HG02642 (cell line): ENCODE measurements around the gene NFATC1.

Experiments
- ATAC-seq: cut with Tn5 transposase; IDR thresholded peaks from one replicate; pipeline ENCODE4 v1.9.1; 2021; ENCODE audit warnings: mild to moderate bottlenecking; ENCODE audit not compliant: unreplicated experiment, poor library complexity

Gene NFATC1

DNA sequence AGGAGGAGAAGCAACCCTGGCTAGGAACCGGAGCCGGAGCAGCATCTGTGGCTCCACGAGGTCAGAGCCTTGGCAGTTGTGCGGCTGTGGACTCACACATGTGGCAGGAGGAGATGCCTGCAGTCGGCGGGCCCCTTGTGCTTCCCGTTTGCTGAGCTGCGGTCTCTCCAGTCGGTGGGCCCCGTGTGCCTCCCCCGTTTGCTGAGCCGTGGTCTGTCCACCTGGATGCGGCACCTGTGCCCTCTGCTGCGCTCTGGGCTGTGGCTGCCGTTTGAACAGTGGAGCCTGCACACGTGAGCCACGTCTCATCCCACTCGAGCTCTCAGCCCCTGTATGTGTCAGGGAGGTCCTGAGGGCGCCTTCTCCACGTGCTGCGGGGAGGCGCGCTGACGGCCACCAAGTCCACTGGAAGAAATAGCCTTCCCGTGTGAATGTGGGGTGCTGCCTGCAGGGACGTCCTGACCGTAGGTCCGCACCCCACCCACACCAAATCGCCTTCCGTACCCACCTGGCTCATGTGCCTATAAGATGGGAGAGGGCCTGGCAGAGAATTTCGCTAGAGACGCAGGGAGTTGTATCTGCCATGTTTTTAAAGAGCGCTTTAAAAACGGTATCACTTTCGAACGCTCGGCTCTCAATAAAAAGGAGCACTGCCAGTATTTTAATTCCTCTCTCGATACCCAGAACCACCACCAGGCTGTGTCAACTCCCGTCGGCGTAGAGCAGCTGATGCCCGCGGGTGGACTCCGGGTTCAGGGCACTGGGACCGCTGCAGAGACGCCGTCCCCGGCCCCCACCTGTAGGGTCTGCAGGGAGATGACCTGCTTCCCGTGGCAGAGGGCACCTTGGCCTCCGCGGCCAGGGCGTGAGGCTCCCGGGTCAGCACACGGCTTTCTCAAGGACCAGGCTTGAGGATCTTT lies 117.0 kb downstream of the NFATC1 start:
- ATAC-seq, result no peak

DNA sequence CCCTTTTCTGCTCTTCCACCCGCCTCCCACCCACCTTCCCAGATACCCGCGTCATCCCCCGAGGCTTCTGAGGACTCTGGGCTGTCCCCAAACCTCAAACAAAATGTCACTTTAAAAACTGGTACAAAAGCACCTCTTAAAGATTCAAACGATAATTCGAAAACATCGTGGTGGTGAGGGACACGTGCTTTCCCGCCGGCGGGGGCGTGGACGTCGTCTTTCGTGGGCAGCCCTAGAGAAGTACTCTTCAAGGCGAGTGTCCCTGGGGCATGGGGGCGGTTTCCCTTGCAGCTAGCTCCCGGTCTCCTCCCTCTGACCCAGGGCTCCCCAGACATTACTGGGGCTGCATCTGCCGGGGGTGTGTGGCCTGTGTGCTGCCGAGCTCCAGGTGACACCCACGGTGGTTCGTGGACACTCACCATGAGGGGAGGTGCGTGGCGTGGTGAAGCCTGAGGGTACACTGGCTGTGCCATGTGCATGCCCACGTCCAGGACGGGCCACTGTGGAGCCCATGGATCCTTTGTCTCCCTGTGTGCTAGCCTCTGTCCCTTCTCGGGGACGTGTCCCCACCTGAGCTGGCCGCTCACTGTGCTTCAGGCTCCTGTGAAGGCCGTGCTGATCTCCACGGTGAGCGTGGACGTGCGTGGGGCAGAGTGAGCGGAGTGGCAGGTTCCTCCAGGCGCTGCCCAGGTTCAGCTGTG lies 117.8 kb downstream of the NFATC1 start:
- no peak for ATAC-seq

DNA sequence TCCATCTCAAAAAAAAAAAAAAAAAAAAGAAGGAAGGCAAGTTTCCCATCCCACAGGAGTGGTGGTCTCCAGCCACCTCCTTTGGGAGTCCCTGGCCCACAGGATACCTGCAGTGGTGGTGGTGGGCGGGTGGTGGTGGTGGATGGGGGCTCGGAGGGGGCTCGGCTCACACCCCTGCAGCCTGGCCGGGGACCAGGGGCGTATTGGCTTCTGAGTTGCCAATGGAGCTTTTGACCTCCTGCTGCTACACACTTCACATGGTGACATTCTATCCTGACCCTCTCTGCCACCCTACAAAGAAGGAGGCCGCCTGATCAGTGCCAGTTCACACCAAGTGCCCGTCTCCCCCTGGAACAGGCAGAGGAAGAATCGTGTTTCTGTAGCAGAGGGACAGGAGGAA lies 119.6 kb downstream of the NFATC1 start:
- ATAC-seq, result no peak

DNA sequence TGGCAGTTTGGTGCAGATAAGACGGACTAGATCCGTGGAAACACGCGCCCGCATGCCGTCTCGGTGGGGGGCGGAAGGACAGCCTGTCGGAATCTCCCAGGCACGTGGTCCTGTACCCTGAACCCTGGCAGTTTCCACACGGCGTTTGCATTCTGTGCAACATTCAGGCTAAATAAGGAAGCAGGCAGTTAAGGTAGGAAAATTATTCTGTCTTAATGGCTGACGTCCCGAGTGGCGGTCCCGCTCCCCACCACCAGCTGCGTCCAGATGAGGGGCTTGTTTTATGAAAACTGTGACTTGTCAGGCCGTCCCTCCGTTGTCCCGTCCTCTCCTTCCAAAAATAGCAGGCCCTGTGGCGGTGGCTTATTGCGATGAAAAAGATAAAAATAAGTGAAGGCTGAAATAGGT lies 120.2 kb downstream of the NFATC1 start:
- ATAC-seq, result no peak

DNA sequence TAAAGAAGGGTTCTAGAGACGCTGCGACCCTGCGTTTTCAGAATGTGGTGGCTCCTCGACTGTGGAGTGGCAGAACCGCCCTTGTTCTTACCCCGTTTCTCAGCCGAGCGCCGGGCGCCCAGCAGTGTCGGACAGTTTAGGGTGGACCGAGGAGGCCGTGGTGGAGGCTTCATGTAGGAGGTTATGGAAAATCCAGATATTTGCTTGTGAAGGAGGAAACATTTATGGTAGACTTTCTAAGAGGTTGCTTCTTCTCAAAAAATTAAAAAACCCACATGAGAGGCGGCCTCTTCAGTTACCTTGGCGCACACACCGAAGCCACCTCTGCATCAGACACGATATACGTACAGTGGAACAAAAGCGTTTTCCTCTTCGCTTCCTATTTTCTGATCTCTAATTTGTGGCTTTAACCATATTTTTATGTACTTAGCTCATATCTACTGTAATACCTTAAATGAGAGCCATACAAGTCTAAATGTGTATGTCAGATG lies 120.8 kb downstream of the NFATC1 start:
- no peak for ATAC-seq

DNA sequence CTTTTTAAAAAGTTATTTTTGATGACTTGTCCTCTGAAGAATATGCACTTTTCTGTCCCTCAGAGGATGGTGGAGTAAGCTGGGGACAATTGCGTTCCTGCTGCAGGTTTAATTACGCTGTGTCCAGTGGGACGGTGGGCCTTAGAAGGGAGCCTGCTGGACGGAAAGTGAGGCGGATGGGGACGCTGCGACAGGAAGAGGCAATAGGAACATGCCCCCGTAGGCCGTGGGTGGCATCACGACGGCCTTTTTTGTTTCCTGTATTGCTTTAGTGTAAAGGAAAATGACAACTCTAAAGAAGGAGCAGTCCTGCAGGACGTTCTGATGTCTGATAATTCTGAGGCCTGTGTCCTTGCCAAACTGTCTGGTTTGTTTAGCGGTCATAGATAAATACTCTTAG lies 121.6 kb downstream of the NFATC1 start:
- no peak for ATAC-seq

DNA sequence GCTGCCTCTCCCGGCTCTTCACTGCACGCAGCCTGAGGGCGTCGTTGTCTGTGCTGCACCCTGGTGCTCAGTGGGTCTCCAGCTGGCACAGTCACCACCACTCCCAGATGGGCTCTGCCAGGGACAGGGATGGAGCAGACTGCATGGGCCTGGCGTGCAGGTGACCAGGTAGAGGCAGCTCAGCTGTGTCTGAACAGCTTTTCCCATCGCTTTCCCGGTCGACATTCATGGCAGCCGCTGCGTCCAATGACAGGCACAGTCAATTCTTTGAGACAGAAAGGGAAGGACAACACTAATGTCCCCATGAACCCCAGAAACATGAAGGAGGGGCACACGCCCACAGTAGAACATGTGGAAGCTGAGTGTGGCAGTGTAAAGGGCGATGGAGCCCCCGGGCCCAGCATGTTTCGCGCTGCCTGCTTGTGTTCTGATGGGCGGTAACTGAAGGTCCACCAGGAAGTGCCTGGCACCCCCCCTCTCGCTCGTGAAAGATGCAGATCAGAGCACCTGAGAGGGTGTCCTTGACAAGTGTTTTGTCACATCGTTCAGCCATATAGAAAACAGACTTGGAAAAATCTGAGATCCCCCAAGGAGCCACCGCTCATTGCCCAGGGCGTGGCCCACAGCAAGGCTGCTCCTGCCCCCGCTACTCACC lies 122.4 kb downstream of the NFATC1 start:
- no peak for ATAC-seq

DNA sequence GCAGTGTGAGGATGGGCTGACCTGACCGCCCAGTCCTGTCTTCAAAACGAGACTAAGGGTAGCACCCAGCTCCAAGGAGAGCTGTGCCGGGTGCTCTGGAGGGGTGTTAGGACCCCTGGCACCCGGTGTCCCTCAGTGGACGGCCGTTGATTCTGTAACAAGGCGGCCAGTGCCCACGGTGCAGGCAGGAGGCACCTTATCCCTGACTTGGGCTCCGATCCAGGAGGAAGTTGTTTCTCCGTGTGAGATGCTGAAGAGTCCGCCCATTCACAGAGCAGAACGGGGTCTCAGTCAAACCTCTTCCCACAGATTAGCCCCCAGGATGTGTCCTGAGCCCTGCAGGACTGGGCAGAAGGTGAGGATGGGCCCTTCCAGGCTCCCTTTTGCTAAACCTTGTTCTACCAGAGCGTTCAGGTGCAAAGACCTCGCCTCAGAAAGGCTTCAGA lies 123.0 kb downstream of the NFATC1 start:
- ATAC-seq, result no peak

DNA sequence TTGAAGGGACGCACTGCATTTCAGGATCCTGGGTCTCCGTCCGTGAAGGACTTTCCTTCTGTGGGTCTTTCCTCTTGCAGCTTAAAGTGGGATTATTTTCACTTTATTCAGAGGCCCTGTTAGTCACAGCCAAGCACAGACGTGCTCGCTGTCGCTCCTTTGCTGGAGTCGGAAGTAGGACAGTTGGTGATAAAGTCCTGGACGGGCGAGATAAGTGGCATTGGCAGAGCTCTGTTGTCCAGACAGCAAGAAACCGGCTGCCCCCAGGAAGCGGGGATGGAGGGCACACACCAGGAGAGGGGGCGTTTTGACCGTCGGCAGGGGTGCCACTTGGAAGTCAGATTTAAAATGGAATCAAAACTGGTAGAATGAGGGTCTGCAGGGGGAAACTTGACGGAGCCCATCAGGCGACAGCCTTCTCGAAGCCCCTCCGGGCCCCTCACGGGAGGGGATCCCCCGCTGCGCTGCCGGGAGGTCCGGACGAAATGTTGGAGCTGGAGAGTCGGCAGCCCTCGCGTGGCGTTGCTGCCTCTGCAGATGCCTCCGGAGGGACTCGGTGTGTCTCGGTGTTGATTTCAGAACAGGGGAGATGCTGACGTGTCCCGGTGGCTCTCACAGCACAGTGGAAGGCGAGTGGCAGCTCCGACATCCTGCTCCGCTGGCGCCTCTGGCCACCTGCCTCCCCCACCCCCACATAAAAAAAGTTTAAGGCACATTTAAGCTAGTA lies 124.2 kb downstream of the NFATC1 start:
- ATAC-seq, result no peak

DNA sequence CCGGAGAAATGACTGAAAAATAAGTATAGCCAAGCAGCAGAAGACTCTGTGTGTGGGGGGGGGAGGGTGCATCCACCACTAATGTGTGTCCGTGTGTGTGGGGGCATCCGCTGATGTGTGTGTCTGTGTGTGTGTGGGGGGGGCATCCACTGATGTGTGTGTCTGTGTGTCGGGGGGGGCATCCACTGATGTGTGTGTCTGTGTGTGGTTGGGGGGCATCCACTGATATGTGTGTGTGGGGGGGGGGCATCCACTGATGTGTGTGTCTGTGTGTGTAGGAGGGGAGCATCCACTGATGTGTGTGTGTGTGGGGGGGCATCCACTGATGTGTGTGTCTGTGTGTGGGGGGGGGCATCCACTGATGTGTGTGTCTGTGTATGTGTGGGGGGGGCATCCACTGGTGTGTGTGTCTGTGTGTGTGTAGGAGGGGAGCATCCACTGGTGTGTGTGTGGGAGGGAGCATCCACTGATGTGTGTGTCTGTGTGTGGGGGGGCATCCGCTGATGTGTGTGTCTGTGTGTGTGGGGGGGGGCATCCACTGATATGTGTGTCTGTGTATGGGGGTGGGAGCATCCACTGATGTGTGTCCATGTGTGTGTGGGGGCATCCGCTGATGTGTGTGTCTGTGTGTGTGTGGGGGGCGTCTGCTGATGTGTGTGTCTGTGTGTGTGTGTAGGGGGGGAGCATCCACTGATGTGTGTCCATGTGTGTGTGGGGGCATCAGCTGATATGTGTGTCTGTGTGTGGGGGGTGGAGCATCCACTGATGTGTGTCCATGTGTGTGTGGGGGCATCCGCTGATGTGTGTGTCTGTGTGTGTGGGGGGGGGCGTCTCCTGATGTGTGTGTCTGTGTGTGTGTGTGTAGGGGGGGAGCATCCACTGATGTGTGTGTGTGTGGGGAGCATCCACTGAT lies 125.0 kb downstream of the NFATC1 start:
- ATAC-seq, result no peak

DNA sequence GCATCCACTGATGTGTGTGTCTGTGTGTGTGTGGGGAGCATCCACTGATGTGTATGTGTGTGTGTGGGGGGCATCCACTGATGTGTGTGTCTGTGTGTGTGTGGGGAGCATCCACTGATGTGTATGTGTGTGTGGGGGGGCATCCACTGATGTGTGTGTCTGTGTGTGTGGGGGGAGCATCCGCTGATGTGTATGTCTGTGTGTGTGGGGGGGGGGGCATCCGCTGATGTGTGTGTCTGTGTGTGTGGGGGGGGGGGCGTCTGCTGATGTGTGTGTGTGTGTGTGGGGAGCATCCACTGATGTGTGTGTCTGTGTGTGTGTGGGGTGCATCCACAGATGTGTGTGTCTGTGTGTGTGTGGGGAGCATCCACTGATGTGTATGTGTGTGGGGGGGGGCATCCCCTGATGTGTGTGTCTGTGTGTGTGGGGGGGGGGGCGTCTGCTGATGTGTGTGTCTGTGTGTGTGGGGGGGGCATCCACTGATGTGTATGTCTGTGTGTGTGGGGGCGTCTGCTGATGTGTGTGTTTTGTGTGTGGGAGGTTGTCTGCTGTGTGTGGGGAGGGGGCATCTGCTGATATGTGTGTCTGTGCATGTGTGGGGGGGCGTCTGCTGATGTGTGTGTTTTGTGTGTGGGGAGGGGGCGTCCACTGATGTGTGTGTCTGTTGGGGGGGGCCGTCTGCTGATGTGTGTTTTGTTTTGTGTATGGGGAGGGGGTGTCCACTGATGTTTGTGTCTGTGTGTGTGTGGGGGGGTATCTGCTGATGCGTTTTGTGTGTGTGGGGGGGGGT lies 125.9 kb downstream of the NFATC1 start:
- no peak for ATAC-seq

DNA sequence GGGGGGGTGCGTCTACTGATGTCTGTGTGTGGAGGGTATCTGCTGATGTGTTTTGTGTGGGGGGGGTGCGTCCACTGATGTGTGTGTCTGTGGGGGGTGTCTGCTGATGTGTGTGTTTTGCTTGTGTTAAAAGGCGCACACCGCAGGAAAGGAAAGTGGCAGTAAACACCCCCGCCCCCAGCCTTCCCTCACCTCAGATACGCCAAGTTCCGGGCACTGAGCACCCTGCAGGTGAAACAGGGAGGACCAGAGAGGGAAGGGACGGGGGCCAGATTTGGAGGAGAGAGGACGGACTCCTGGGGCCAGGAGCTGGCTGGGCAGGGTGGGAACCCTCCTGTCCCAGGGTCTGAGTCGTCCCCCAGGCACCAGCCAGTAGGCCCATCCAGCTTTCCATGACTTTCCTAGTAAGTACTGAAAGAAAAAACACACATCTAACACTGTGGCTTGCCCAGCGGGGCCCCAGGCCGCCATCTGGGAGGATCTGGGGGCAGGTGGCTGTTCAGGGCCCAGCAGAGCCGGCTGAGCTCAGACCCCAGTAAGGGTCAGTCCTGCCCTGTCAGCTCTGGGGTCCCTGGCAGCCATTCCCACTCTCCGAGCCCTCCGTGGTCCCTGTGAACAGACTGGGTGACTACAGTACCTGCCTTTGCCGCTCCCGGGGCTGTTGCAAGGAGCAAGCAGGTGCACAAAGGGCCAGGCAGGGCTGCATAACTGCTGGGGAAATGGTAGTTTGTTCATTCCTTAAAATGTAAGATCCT lies 126.9 kb downstream of the NFATC1 start:
- ATAC-seq, result peak; percentile 8

DNA sequence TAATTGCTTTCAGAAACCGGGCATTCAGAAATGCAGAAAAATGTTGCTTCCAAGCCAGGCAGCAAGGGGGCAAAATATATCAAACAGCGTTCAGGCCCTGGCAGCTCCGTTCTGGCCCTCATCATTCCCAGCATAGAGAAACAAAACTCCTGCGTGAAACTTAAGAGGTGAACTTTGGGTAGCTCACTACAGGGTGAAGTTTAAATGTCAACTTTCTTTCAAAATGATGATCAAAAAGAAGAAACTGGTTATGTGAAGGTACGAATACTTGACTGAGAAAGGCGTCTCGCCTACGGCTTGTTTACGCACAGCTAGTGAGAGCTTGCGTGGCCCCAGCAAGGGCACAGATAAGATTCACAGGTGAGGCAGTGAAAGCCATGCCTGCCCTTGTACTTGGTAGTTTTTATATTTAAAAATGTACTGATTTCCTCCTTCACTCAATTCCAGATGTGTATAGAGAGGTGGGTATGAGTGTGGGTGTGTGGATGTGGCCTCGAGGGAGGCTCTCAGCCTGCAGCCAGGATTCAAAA lies 127.5 kb downstream of the NFATC1 start:
- ATAC-seq, result peak; percentile 43

DNA sequence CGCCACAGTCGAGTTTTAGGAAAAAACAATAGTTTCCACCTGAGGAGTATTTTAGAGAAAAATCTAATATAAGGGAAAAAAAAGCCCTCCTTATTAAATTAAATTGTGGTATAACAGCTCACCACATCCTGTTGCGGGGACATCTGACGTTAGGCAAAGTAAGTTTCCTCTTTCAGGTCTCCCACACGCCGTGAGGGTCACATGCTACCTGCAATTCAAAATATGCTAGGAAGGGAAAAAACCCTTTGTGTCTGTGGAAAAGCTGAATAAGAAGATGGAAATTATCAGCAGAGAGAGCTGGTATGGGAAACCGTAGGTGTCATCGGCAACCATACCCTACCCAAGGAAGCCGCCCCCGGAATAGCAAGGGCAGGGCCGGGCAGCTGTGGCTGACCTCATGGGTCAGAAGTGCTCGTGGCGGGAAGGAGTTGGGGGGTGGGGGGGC lies 128.0 kb downstream of the NFATC1 start:
- ATAC-seq, result peak; percentile 60

DNA sequence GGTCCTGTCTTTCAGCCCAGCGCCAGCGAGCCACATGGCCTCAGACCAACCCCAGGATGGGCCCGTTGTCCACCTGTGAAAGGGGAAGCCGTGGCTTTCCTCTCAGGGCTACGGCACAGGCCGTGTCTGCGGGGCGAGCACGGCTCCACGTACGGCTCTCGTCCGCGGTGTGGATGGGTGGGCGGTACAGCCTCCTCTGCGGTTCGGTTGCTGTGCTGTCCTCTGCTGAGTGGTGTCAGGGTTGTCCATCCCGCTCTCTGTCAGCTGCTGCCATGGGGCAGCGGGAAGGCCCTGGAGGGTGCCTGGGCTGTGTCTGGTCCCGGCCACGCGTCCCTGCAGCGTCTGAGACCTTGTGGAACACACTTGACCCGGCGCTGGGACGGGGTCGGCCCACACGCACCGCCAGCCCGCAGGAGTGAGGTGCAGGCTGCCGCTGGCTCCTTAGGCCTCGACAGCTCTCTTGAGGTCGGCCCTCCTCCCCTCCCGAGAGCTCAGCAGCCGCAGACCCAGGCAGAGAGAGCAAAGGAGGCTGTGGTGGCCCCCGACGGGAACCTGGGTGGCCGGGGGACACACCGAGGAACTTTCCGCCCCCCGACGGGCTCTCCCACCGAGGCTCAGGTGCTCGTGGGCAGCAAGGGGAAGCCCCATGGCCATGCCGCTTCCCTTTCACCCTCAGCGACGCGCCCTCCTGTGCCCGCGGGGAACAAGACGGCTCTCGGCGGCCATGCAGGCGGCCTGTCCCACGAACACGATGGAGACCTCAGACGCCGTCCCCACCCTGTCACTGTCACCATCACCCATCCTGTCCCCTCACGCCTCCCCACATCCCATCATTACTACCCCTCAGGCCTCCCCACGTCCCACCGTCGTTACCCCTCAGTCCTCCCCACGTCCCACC lies 128.7 kb downstream of the NFATC1 start:
- peak; percentile 37 for ATAC-seq
